GM19395 (cell line): ENCODE results near the gene NSG2.
"Not testable (repeated sequence)": the region's sequence is repeated elsewhere in the genome, so short reads cannot be mapped to it uniquely, and the experiment has no call there.

Source experiments
- ATAC-seq: cut with Tn5 transposase; IDR thresholded peaks from one replicate; pipeline ENCODE4 v1.9.1; 2021; ENCODE audit warnings: mild to moderate bottlenecking, moderate library complexity; ENCODE audit not compliant: unreplicated experiment

The NSG2 gene

DNA sequence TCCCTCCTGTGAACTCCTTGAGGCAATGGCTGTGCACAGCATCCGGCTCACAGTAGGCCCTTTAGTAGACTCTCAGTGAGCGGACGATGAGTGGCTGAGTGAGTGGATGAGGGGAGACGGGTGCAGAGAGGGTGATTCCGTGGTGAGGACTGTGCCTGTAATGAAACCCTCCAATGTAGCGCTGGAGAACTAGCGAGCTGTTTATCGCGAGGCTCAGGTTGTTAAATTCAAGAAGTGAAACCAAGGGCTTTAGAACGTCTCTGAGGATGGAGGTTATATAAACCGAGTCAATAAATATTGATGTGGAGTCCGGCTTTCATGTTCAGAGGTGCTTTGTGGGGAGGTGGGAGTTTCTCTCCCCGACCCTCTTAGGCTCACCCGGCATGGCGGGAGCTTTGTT lies 53.2 kb downstream of the NSG2 start:
- no peak for ATAC-seq

DNA sequence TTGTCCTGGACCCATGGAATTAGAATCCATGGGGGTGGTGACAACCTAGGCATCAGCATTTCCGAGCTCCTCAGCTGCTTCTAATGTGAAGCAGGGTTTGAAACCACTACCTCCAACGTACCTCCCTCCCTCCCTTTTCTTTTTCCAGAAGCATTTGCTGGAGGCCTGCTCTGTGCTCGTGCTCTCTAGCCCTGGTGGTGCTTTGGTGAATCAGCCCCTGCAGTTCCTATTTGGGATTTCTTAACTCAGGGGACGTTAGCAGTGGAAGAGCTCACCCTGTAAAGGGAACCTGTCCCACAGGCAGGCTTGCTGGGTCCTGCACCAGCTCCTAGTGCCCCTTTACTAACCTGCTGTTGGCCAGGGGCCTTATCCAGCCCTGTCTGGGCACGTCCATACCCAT lies 55.0 kb downstream of the NSG2 start:
- ATAC-seq, result no peak

DNA sequence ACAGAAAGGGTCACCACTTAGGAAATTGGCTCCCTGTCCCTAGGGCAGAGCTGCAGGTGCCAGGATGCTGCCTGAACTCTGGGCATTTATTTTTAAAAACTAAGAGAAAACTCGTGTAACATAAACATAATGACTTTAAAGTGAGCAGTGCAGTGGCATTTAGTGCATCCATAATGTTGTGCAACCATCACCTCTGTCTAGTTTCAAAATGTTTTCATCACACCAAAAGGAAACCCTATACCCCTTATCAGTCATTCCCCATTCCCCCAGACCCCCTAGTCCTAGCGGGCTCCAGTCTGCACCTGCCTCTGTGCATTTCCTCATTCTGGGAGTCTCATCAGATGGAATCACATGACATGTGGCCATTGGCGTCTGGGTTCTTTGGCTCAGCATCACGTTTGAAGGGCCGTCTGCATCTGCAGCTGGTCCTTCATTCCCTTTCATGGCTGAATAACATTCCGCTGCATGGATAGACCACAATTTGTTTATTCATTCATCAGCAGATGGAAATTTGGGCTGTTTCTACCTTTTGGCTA lies 55.8 kb downstream of the NSG2 start:
- ATAC-seq, result no peak

DNA sequence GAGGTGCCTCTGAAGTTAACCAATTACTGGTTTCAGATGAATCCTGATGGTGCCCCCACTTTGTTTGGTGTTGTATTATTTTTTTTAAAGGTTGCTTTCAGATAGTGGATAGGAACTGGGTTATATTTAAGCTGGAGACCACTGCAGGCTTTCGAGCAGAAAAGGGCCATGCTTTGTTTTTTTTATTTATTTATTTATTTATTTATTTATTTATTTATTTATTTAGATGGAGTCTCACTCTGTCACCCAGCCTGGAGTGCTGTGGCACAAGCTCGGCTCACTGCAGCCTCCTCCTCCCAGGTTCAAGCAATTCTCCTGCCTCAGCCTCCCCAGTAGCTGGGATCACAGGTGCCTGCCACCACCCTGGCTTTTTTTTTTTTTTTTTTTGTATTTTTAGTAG lies 57.1 kb downstream of the NSG2 start:
- ATAC-seq, result not testable (repeated sequence)

DNA sequence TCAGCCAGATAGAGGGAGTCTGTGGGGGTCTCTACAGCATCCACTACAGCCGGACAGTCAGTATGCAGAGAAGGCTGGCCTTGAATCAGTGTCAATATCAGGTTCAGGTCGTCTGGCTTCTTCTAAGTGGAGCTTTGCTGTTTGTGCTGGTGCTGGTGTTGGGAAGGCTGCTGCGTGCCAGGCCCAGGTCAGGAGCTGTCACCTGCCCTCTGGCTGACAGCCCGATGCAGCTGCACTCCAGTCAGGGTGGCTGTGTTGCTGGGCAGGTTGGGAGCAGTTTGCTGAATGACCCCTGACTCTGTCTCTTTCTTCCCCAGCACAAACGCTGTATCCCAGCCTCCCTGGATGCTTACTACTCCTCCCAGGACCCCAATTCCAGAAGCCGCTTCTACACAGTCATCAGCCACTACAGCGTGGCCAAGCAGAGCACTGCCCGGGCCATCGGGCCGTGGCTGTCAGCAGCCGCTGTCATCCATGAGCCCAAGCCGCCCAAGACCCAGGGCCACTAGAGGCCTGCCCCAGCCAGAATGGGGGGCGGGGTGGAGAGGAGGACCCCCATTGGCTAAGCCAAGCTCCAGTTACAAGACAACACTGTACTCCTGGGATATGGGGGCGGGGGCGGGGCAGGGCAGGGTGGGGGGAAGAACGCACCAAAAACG lies 61.6 kb downstream of the NSG2 start:
- no peak for ATAC-seq

DNA sequence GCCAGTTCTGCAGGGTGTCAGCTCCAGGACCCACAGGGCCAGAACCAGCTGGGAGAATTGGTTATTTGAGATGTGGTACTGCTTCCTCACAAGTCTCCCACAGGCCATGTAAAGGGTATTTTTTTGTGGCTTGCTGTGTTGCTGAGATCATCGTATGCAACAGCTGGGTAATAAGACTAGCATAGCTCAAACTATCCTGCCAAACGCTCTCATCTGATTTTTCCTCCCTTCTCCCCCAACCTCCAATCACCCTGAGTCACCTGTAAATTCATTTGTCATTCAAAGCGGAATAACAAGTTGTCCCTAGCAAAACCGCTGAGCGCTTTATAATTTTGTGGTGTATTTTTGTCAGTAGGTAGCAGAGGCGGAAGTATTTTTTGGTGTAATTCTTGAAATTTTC lies 63.2 kb downstream of the NSG2 start:
- no peak for ATAC-seq

DNA sequence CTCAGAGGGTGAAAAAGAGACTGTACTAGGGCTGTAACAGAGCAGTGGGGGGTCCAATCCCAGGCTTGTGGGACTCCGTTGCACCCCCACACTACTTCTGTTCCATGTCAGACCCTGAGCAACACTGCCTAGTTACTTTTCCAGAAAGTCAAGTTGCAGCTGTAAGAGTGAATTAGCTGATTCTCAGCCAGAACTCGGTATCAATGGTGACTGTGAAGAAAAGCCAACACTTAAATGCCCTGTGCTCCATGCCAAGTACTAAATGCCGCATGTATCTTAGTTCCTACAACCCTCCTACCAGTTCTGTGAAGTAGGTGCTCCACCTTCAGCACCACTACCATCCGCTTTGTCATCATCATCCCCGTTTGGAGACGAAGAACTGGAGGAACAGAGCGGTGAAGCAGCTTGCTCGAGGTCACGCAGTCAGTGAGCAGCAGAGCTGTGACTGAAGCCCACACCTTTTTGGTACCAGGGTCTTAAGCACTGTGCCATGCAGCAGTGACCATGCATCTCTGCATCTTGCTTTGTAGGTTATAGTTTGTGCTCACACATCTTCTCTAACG lies 64.3 kb downstream of the NSG2 start:
- ATAC-seq, result no peak

DNA sequence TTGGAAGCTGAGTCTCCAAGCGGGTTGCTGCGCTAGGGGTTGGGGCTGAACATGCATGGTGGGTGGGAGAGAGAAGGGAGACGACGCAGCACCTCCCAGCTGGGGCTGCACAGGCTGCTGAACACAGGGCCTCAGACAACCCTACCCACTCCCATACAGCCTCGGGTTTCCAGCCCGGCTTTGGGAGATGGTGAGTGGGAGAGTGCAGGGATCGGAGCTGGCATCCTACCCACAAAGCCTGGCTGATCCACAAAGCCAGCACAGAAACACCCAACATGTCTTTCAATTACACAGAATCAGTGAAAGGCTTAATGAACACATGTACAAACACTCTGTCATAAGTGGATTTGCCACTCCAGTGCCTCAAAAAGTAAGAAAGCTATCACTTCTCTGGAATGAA lies 64.8 kb downstream of the NSG2 start:
- ATAC-seq, result no peak

DNA sequence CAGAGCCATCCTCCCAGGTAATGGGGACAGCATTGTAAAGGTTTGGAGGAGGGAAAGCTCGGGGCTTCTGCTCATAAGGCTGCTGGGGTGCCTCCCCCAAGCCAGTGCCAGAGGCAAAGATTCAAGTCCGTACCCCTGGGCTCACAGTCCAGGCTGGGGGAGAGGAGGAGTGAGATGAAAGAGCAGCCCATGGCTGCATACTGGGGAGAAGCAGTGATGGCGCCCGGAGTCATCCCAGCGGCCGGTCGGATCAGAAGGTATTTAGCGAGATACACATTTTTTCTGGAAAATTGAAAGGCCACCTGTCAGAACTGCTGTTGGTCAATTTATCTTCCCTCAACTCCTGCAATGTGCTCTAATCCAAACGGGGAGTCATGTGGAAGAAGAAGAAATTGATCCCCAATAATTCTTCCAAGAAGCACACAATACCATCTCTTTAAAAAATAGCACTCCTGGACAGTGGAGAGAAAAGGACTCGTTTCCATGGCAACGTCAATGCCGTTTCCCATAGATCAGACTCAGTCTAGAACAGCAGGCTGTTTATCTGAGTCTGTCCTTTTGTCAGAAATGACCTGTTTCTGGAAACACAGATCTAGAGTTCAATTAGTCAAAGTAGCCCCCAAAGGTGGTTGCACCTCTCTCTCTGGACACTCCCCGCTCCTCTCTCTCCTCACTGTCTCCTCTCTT lies 65.9 kb downstream of the NSG2 start:
- ATAC-seq, result no peak

DNA sequence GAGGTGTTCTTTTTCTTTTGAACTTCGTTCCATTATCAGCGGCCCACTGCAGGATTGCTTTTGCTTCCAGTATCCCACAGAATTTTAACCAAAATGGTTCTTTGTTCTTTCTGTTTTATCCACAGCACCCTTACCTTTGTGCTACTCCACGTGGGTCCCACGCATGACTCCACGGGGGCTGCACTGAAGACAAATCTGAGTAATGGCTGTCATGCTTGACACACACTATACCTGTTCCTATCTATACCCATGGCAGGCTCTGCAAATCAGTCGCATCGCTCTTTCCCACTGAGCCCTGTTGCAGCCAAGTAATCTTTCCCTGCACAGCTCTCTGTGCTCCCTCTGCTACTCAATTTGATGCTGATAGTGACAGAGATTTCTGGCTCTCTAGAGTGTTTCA lies 69.7 kb downstream of the NSG2 start:
- ATAC-seq, result no peak

DNA sequence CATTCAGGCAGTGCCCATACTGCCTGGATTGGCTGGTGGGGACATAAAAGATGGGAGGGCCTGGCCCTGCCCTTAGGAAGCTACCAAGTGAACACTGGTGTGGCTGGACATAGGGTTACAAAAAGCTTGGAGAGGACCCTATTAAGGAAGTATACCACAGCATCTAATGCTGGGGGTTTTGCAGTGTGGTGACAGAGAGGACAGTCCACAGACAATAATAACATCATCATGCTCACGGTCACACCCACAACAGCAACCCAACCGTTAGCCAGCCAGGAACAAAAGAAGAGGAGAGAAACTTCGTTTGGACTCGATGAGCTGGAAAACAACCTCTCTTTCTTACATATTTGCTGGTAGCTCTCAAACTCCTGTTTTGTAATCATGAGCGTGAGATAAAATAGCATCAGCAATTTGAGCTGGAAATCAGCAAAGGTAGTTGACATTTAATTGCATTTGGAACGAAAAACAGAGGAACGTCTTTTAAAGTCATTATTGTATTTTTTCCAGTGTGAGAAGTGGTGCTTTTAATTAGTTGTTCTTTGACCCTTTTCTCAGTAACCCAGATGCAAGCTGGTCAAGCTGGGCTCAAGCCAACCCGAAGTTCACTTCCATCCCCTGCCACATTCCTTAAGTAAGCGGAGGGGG lies 73.4 kb downstream of the NSG2 start:
- ATAC-seq, result no peak

DNA sequence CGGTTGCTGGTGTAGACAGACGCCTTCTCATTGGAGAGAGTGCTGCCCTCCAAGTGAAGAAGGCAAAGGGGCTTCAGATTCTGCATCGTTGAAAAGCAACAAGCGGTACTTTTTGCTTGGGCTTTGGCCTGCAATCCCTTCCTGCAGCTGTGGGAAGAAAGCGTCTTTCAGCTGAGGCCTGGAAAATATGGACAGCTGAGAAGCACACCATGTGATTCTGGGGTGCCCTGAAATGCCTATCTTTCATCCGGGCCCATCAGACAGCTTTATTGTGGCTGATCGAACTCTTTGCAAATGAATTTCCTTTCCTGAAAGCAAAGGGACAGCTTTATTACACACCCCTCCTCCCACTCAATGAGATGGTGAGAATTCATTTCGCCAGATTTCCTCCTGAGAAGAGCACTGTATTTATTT lies 74.0 kb downstream of the NSG2 start:
- no peak for ATAC-seq

DNA sequence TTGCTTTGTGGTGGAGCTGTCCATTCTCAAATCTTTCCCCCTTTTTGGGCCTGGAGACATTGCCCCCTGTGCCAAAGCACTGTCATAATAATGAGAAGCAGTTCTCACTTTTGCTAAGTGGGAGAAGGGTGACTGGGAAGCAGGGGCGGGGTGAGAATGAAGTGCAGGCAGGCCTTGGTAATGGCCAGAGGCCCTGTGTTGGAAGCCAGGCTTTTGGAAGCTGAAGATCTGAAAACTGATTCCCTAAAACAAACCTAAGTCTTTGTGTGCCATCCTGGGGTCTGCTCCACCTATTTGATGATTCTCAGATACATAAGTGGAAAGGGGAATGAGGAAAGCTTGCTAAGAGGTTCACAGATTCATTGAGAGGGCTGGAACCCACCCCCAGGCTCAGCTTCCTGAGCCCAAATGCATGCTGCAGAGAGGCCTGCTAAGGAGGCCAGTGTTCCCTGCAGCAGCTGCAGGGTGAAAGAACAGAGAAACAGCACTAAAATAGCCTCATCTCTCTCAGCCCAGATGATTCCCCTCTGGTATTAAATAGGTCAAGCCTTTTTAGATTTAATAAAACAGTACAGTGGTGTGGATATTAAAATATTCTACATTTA lies 75.0 kb downstream of the NSG2 start:
- no peak for ATAC-seq

DNA sequence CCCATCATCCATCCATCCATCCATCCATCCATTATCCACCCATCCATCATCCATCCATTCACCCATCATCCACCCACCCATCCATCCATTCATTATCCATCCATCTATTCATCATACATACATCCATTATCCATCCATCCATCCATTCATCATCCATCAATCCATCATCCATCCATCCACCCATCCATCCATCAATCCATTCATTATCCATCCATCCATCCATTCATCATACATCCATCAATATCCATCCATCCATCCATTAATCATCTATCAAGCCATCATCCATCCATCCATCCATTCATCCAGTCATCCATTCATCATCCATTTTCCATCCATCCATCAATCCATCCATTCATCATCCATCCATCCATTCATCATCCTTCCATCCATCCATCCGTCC lies 89.0 kb downstream of the NSG2 start:
- no peak for ATAC-seq

DNA sequence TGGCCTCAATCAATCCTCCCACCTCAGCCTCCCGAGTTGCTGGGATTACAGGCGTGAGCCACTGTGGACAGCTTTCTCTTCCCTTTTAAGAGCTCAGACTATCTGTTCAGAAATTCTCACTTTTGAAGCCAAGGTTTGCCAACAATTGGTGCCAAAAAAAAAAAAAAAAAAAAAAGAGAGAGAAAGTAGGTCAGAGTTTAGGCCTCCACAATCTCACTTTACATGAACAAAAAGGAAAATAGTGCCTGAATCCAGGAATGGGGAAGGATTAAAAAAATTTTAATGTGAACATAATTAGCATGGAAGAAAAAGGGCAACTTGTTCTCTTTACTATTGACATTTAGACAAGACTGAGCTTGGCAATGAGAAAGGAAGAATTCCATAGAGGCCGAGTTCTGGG lies 94.1 kb downstream of the NSG2 start:
- ATAC-seq, result no peak

DNA sequence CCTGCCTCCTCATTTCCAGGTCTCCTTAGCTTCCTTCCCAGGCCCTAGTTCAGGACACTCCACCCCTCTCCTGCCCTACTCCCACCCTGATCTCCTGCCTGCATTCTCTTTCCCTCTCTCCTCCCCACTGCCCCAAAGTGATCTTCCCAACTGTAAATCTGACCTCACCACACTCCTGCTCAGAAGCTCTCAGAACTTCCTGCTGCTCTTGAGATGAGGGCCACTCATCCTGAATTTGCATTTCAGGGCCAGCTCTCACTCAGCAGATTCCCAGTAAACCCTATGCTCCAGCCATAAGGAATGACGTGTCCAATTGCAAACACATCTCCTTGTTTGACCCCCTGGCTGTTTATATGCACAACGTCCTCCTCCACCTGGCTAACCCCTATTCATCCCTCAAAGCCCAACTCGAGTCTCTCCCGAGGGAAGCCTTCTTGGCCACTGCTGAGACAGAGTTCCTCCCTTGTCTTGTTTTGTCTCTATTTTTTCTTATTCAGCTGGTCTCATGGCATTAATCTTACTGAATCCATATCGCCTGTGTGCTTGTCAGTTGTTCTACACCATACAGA lies 95.0 kb downstream of the NSG2 start:
- no peak for ATAC-seq

DNA sequence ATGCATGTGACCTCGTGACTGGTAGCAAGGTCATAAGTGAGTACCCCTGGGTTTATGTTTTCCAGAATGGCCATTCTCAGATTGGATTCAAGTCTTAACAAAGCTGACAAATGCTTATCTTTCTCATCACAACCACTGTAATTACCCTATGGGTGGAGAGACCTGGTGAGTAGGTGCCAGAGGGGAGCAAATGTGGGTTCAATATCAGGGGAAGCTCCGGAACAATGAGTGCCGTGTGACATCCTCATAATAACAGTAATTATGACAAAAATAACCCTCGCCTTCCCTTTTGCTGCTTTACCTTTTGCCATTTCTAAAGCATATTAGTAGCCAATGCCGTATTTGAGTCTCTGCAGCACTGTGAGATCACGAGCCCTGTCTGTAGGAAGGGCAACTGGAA lies 95.9 kb downstream of the NSG2 start:
- no peak for ATAC-seq

DNA sequence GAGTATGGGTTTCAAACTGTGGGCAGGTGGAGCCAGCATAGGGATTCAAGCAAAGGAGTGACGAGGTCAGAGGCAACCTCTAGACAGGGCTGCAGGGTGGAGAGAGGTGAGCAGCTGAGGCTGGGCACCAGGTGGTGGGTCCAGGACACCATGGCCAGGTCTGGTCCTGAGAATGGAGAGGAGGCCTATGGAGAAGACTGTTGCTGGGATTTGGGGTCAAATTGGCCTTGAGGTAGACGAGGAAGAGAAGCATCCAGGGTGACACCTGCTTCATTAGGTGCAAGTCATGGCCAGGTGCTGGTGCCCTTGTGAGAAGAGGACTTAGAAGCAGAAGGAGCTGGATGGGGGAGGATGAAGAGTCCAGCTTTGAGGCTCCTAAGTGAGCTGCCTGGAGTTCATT lies 99.6 kb downstream of the NSG2 start:
- ATAC-seq, result no peak

DNA sequence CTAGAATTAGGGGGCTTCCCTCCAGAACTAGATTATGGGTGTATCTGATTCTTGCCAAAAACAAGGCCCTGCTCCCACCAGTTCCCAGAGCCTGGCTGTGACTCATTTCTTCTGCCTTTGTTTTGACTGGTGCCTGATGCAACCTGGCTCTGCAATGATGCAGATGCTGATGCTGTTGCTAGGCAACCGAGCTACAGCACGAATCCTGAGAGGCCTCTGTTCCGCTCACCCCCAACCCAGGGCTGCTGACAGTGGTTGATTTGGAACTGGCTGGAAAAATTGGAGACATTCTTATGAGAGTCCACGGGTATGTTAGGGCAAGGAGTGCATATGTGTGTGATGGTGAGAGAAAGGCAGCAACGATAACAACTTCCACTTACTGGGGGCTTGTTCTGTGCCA lies 100.3 kb downstream of the NSG2 start:
- ATAC-seq, result no peak

DNA sequence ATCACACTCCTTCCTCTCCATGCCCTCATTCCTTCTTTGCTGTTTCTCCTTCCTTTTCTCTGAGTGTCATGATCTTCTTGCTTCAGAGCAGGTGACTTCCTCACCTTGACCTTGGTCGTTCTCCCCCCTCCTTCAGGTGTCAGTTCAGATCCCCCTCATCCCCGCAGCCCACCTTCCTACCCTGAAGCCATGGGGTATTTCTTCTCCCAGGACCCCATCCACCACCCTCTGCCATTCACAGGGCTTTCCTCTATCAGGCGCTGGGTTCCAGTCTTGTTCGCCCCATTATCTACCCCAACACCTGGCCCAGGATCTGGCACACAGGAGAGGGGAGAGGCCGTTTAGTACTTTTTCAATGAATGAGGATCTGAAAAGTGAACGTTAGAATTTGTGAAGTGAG lies 101.0 kb downstream of the NSG2 start:
- ATAC-seq, result no peak

DNA sequence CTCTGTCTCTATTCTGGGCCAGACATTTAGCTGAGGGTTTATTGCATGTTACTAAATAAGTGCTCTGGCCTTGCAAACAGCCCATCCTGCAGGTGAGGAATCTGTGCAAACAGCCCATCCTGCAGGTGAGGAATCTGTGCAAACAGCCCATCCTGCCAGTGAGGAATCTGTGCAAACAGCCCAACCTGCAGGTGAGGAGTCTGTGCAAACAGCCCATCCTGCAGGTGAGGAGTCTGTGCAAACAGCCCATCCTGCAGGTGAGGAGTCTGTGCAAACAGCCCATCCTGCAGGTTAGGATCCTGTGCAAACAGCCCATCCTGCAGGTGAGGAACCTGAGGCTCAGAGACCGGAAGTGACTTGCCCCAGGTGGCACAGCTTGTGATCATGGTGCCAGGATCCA lies 101.5 kb downstream of the NSG2 start:
- not testable (repeated sequence) for ATAC-seq
